DND-41 (cell line): ENCODE data around the gene LIX1L.

Source experiments
- CTCF ChIP-seq: IDR thresholded peaks from 2 replicates; pipeline ENCODE4 v1.5.1; 2012; ENCODE audit warnings: borderline replicate concordance, low read length, moderate library complexity, mild to moderate bottlenecking; ENCODE audit not compliant: poor library complexity, severe bottlenecking; ENCODE audit errors: extremely low read depth
- EZH2 ChIP-seq: IDR thresholded peaks from 3 replicates; pipeline ENCODE4 v1.6.1; 2012; ENCODE audit warnings: borderline replicate concordance, low read depth, mild to moderate bottlenecking, moderate library complexity, low read length, inconsistent platforms; ENCODE audit not compliant: severe bottlenecking

GRCh38 chr1:145912128-145912641 is 45.6 kb downstream of the LIX1L start:
- TF ChIP-seq CTCF (no peak), EZH2 (no peak)
